ENCODE results near the gene ATN1. TPM values are rescaled to one million over a fixed set of nuclear protein-coding genes. Genes with fewer than 3 reads are reported as not detected.

The ATN1 gene
- total RNA-seq, 1 experiment from 2014 or later, result 62.0 TPM

- H3K4me3 Mint-ChIP-seq (ENCODE audit: low read depth, unreplicated experiment), result no peak overlapping the region
- no peaks in the 10 kb centered on the region for H3K27me3 Mint-ChIP-seq (ENCODE audit: unreplicated experiment)
- BruUV-seq (replicated peaks), result no TSS peak
- DNase-seq, result no peak
- H3K9me3 Mint-ChIP-seq (ENCODE audit: low read depth, unreplicated experiment), result no peaks in the 10 kb centered on the region
- intact Hi-C loops (cut with micrococcal nuclease; ENCODE audit: unreplicated experiment), result no loop called here
- no peaks in the 10 kb centered on the region for H3K36me3 Mint-ChIP-seq (ENCODE audit: insufficient read depth, unreplicated experiment)
- no peak overlapping the region for H3K27ac Mint-ChIP-seq (ENCODE audit: unreplicated experiment)
- CTCF ChIA-PET, result no interaction called here
- TF ChIP-seq CTCF (IDR thresholded peaks at IDR 0.05; ENCODE audit: unreplicated experiment), result no peak
- H3K4me1 Mint-ChIP-seq (ENCODE audit: low read depth, unreplicated experiment), result no peaks in the 10 kb centered on the region
These were observed 27.8 kb upstream of the ATN1 start for GRCh38 chr12:6899837-6900519.

GRCh38 chr12:6902448-6902847, 25.3 kb upstream of the ATN1 start:
- no peak for DNase-seq
- Mint-ChIP-seq H3K27ac (ENCODE audit: unreplicated experiment) (no peak overlapping the region), H3K9me3 (ENCODE audit: low read depth, unreplicated experiment) (no peaks in the 10 kb centered on the region), H3K27me3 (ENCODE audit: unreplicated experiment) (no peaks in the 10 kb centered on the region), H3K4me3 (ENCODE audit: low read depth, unreplicated experiment) (no peak overlapping the region), H3K36me3 (ENCODE audit: insufficient read depth, unreplicated experiment) (no peaks in the 10 kb centered on the region), H3K4me1 (ENCODE audit: low read depth, unreplicated experiment) (no peaks in the 10 kb centered on the region)
- intact Hi-C loops (cut with micrococcal nuclease; ENCODE audit: unreplicated experiment), result no loop called here
- CTCF ChIA-PET, result no interaction called here
- no peak for TF ChIP-seq CTCF (IDR thresholded peaks at IDR 0.05; ENCODE audit: unreplicated experiment)
- BruUV-seq (replicated peaks), result no TSS peak

- DNase-seq, result no peak
- Mint-ChIP-seq H3K4me1 (ENCODE audit: low read depth, unreplicated experiment) (no peaks in the 10 kb centered on the region), H3K36me3 (ENCODE audit: insufficient read depth, unreplicated experiment) (no peaks in the 10 kb centered on the region), H3K4me3 (ENCODE audit: low read depth, unreplicated experiment) (no peak overlapping the region), H3K27ac (ENCODE audit: unreplicated experiment) (no peak overlapping the region), H3K27me3 (ENCODE audit: unreplicated experiment) (no peaks in the 10 kb centered on the region), H3K9me3 (ENCODE audit: low read depth, unreplicated experiment) (no peaks in the 10 kb centered on the region)
- intact Hi-C loops (cut with micrococcal nuclease; ENCODE audit: unreplicated experiment), result no loop called here
- CTCF ChIA-PET, result interaction anchor here (1.8 kb wide), 1 partner anchor 31 kb away, joined by 6 read pairs; the partner anchor contains the start of gene SPSB2
- TF ChIP-seq CTCF (IDR thresholded peaks at IDR 0.05; ENCODE audit: unreplicated experiment), result no peak
- BruUV-seq (replicated peaks), result no TSS peak
These were observed 24.0 kb upstream of the ATN1 start for GRCh38 chr12:6903722-6904121.

- H3K27ac Mint-ChIP-seq (ENCODE audit: unreplicated experiment), result no peak within 1 kb of the TSS
- CTCF ChIA-PET, result interaction anchor here (1.8 to 2.2 kb wide), 2 partner anchors 13 to 32 kb away, joined by 5 to 6 read pairs; partner anchors contain the start of gene SPSB2
- no peaks in the 10 kb centered on the region for H3K9me3 Mint-ChIP-seq (ENCODE audit: low read depth, unreplicated experiment)
- no peak for TF ChIP-seq CTCF (IDR thresholded peaks at IDR 0.05; ENCODE audit: unreplicated experiment)
- DNase-seq, result peak; percentile 97
- intact Hi-C loops (cut with micrococcal nuclease; ENCODE audit: unreplicated experiment), result no loop called here
- H3K4me1 Mint-ChIP-seq (ENCODE audit: low read depth, unreplicated experiment), result no peaks in the 10 kb centered on the region
- H3K36me3 Mint-ChIP-seq (ENCODE audit: insufficient read depth, unreplicated experiment), result no peaks in the 10 kb centered on the region
- H3K4me3 Mint-ChIP-seq (ENCODE audit: low read depth, unreplicated experiment), result no peak within 1 kb of the TSS
- H3K27me3 Mint-ChIP-seq (ENCODE audit: unreplicated experiment), result no peaks in the 10 kb centered on the region
- BruUV-seq (replicated peaks), result no TSS peak
These were observed 23.2 kb upstream of the ATN1 start, which contains the start of gene LRRC23 for GRCh38 chr12:6904280-6905276. LRRC23 (plus strand) TSS chr12:6904822; CDS start chr12:6905634, 812 bp downstream.
